Measurements from ENCODE around the gene RECQL5. TPM values are rescaled to one million over a fixed set of nuclear protein-coding genes. Genes with fewer than 3 reads are reported as not detected.
"Not testable (repeated sequence)": the region's sequence is repeated elsewhere in the genome, so short reads cannot be mapped to it uniquely, and the experiment has no call there.

Gene RECQL5
- polyA plus RNA-seq, 12 donors, result 12.3 to 36.8 (median 16.4) TPM; not detected in 1

DNA sequence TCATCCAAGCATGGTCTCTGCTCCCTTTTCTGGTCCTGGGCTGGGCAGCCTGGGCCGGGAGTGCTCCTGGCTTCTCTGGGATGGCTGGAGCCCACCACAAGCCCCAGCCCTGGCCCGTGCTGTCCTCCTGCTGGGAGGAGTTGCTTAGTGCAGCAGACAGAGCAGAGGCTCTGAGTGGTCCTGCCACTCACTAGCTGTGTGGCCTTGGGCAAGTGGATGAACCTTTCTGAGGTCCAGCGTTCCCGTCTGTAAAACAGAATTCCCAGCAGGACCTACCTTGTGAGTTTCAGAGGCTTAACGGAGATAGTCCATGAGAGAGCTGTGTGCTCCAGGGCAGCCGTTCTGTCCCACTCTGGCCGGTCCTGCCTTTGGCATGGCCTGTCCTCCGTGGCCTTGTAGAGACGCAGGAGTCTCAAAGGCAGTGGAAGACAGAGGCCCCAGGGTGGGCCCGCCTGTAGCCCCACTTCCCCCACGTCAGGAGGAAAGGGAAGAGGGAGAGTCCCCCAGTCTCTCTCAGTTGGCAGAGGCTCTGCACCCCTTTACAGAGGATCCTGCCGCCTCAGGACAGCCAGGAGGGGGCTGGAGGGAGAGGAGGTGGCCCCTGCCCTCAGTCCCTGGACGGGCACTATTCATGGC, 71.6 kb downstream of the RECQL5 start:
- DNase-seq, result no peak

DNA sequence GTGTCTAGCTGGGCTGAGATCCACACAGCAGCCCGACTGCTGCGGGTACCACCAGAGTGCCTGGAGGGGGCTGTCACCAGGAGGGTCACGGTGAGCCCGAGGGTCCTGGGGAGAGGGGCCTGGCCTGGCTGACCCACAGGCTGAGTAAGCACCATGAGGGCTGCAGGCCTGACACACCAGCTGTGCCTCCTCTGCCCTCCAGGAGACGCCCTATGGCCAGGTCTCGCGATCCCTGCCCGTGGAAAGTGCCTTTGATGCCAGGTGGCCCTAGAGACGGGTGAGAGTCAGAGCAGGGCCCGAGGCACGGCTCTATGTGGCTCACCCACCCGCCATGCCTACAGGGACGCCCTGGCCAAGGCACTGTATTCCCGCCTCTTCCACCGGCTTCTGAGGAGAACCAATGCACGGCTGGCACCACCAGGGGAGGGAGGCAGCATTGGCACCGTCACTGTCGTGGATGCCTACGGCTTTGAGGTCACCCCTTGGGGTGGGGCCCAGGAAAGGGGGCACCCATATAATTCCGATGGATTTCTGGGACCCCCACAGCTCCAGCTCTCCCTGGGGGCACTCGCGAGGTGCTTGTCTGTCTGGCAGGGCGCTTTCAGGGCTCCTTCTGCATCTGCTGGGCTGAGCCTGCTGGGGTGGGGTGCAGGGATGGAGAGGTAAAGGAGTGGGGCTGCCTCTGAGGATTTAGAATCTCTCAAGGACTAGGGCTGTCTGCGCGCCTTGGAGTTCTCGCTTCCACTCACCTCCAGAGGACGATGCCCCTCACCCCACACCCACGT, 72.3 kb downstream of the RECQL5 start:
- no peak for DNase-seq

DNA sequence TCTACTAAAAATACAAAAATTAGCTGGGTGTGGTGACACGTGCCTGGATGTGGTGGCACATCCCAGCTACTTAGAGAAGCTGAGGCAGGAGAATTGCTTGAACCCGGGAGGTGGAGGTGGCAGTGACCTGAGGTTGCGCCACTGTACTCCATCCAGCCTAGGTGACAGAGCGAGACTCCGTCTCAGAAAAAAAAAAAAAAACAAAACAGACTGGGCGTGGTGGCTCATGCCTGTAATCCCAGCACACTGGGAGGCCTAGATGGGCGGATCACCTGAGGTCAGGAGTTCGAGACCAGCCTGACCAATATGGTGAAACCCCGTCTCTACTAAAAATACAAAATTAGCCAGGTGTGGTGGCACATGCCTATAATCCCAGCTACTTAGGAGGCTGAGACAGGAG, 73.5 kb downstream of the RECQL5 start:
- DNase-seq, result not testable (repeated sequence)

DNA sequence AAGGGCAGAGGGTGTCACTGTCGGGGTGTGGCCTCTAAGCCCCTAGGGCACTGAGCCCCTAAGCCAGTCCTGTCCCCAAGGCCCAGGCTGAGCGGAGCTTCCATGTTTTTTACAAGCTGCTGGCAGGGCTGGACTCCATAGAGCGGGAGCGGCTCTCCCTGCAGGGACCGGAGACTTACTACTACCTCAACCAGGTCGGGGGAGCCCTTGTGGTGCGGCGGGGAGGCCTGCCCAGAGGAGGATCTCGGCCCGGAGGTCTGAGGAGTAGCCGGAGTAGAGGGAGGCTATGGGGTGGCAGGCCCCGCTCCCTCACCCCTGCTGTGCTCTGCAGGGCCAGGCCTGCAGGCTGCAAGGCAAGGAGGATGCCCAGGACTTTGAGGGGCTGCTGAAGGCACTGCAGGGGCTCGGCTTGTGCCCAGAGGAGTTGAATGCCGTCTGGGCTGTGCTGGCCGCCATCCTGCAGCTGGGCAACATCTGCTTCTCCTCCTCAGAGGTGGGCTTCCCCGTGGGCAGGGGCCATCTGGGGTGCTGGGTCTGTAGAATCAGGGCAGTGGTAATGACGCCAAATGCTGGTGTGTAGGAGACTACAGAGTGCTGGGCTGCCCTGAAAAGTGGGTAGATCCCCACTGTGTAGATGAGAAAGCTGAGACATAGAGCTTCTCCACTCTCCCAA, 74.5 kb downstream of the RECQL5 start:
- no peak for DNase-seq

DNA sequence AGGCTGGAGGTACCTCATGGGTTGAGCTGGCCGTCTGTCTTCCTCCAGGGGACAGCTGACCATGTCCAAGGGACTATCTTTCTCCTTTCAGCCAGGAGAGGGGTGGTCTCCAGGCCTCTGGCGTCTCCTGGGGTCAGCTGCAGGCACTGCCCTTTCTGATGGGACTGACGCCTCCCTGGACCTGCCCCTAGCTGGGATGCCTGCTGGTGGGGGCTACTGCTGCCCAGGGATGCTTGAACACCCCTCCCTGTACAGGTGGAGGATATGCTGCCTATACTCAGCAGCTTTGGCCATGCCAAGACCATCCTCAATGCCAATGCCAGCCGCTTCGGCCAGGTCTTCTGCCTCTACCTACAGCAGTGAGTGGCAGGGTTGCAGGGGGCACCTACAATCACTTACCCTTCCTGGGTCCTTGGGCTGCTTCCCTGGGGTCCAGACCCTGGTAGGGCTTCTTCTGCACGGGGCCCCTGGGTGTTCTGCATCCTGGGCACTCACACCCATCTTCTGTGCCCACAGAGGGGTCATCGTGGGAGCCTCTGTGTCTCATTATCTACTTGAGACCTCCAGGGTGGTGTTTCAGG, 75.1 kb downstream of the RECQL5 start:
- DNase-seq, result no peak

DNA sequence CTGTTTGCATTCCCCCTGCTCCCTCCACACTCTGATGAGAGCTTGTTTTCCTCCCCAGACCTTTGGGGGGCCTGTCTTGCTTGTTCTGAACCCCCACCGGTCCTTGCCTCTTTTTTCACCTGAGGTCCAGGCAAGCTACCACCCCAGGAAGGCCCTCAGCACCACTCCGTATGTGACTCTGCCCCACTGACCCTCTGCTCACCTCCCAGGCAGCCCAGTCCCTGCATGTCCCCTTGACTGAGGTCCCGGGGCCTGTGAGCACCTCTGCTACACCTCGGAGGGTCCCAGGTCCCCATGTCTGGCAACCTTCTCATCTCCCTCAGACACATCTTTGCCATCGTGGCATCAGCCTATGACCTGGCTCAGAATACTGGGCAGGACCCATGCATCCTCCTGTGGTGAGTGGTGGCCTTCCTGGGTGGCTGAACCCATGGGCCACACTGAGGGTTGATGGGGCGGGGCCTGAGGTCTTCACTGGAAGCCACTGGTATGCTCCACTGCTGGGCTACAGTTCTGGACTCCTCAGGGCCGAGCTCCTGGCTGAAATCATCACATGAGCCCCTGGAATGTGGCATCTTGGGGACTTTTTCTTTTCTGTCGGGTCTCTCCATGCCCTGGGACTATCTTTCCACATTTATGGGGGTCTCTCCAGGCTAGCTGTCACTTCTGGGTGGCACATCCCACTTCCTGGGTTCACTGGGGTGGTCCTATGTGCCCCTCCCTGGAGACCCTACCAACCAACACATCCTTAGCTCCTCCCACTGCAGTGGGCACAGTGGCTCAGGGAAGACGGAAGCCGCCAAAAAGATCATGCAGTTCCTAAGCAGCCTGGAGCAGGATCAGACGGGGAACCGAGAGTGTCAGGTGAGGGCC, 75.9 kb downstream of the RECQL5 start:
- DNase-seq, result no peak

DNA sequence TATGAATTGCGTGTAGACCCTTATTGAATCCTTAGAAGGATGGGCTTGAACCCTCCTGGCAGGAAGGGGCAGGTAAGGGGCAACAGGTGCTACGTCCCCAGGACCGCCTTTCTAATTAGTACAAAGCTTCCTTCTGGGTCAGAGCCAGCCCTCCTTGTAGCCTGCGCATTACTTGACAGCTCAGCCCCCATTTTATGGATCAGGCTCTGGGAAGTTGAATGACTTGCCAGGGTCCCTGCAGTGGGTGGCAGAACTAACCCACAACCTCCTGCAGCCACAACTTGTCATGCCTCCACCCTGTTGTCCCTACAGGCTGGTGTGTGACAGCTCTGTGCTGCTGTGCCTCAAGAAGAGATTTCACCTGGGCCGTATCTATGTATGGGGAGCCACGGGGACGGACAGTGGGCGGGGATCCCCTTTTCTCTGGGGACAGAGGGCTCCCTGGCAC, 76.6 kb downstream of the RECQL5 start:
- DNase-seq, result no peak

DNA sequence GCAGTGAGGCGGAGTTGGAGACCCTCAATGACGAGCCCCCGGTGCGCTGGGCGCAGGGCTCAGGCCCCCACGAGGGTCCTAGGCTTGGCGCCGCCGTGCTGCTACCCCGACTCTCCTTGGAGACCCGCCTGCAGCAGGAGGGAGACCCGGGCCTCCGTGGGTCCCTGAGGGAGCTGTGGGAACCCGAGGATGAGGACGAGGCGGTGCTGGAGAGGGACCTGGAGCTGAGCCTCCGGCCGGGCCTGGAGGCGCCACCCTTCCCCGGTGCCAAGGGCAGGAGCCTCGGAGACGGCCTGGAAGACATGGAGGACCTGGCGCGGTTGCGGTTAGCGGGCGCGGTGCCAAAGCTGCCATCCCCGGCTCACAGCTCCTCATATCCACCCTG, 77.0 kb downstream of the RECQL5 start:
- no peak for DNase-seq

DNA sequence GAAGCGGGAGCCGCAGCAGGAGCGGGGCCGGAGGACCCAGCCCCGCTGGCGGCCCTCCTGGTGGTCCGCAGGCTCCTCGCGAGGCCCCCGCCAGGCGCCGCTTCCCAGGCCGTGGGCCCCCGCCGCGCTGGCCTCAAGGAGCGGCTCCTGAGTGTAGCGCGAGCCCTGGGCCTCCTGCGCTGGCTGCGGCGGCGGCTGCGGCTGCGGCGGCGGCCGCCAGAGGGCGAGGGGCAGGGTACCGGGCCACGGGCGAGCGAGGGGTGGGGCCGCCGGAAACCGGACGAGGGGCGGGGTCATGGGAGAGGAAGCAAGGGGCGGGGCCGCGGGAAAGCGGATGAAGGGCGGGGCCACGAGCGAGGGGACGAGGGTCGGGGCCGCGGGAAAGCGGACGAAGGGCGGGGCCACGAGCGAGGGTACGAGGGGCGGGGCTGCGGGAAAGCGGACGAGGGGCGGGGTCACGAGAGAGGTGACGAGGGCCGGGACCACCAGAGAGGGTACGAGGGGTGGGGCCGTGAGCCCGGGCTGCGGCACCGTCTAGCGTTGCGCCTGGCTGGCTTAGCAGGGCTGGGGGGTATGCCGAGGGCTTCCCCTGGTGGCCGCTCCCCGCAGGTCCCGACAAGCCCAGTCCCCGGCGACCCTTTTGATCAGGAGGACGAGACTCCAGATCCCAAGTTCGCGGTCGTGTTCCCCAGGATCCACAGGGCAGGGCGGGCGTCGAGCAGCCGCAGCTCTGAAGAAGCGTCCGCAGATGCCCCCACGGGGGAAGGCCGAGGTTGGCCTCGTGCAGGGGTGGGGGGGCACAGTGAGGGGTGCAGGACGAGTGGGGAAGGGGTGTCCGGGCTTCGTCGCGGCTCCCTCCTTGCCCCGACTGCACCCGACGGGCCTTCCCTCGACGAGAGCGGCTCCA, 77.7 kb downstream of the RECQL5 start:
- peak; percentile 92 for DNase-seq

DNA sequence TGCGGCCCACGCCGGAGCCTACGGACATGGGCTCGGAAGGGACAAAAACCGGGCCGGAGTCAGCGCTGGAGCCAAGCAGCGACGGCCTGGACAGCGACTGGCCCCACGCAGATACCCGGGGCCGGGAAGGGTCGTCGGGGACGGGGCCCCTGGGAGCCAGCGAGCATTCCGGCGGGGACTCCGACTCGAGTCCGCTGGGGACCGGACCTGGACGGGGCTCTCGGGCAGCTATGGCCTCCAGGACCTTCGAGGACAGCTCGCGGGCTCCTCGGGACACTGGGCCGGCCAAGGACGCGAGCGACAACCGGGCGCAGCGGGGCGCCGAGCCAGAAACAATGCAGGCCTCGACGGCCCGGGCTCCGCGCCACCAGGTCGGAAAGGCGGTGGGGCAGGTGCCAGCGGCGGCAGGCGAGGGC, 78.3 kb downstream of the RECQL5 start:
- peak; percentile 51 for DNase-seq

DNA sequence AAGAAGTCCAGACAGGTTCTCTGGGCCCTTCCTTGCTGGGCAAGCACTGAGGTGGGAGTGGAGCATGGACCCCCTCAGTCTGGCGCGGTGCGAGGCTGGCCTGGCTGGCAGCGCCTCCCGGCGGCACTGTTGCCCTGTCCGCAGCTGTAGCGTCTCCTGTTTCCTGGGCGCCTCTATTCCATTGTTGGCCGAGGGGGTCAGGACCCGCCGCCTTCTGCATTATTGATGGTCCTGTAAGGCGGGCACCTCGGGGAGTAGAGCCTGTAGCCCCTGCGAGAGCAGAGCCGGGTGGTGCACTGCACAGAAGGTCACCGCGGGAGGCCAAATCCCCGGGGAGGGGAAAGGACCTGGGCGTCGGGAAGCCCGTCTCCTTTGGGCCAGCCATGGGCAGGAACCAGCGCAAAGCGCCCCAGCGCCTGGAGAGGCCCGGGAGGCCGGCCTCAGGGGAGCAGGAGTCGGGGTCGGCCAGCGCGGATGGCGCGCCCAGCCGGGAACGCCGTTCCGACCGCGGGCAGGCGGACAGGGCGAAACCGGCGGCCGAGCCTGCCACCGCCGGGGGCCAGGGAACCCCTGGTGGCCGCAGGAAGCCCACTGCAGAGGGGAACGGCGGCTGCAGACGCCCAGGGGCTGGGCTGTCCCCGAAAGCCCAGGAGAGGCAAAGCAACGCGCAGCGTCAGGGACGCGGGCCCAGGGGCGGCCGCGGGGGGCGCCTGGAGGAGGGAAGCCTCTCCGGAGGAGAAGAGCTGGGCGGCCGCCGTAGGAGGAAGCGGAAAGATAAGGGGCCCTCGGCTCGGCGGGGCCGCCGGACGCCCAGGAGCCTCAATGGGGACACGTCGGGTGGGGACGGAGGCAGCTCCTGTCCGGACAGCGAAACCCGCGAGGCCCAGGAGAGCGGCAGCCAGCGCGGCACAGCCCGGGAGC, 79.0 kb downstream of the RECQL5 start, which contains the start of gene MYO15B:
Gene MYO15B (plus strand): TSS at position 126 of the 921 bp plus-strand sequence. CDS start 258 bp downstream, at position 384.
- DNase-seq, result no peak

DNA sequence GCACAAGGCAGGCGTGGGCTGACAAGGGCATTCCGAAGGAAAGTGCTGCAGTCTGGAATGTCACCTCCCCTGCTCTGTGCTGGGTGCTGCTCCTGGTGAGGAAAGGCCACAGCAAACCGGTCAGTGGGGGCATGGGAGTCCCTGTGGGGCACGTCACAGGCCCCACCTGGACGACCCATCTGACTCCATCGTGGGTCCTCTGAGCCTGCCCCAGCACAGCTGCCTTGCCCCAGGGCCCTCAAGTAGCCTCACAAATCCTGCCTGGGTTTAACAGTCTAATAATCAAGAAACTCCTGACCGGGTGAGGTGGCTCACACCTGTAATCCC, 82.1 kb downstream of the RECQL5 start:
- DNase-seq, result no peak

DNA sequence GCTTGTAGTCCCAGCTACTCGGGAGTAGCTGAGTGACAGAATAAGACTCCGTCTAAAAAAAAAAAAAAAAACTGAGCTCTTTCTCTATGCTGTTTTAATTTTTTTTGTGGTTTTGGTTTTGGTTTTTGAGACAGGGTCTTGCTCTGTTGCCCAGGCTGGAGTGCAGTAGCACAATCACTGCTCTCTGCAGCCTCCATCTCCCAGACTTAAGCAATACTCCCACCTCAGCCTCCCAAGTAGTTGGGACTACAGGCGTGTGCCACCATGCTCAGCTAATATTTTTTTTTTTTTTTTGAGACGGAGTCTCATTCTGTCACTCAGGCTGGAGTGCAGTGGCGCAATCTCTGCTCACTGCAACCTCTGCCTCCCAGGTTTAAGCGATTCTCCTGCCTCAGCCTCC, 83.8 kb downstream of the RECQL5 start:
- DNase-seq, result not testable (repeated sequence)

DNA sequence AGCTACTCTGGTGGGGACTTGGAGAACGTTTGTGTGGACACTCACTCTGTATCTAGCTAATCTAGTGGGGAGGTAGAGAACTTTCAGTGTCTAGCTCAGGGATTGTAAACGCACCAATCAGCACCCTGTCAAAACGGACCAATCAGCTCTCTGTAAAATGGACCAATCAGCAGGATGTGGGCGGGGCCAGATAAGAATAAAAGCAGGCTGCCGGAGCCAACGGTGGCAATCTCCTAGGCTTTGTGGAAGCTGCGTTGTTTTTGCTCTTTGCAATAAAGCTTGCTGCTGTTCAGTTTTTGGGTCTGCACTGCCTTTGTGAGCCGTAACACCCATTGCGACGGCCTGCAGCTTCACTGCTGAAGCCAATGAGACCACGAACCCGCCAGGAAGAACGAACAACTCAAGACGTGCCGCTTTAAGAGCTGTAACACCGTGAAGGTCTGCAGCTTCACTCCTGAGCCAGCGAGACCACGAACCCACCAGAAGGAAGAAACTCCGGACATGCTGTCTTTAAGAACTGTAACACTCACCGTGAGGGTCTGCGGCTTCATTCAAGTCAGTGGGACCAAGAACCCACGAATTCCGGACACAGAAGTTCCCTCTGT, 85.7 kb downstream of the RECQL5 start:
- not testable (repeated sequence) for DNase-seq
